ENCODE results near the gene KY.

DNA sequence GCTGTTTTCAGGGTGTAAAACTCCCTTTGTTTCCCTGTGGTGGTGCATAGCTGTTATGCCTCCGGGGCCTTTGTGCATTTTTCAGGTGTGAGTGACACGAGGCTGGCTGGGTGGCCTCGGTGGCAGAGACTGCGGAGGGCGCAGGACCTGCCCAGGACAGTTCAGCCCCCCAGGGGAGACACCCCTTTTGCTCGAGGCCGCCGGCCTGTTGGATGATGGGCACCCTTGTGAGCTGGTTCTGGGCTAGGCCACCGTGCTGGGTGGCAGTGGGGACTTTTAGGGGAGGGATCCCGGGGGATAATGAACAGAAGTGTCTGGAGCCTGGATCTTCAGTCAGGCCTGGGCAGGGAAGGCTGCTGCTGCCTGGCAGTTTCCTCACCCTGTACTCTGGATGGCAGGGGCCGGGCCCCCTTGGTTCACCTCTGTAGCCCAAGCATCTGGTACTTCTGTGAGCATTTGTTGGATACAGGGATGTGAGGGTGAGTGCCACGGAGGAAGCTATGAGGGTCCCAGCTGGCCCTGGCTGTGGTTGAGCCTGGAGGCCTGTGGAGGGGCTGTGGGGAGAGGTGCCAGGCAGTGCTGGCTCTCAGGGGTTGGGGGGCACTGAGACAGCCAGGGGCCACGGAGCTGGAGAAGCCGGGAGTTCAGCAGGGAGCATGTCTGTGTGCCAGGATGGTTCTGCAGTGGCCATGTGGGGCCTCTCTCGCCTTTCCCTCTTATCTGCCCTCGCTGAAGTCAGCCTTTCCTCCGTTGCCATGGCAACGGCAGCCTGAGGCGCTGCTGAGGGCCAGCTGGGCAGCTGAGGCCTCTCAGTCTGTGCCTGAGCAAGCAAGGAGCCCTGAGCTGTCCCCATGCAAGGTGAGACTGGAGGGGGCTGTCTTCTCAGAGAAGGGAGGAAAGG lies 49.0 kb downstream of the KY start:
- TF ChIP-seq, protein P1, sequence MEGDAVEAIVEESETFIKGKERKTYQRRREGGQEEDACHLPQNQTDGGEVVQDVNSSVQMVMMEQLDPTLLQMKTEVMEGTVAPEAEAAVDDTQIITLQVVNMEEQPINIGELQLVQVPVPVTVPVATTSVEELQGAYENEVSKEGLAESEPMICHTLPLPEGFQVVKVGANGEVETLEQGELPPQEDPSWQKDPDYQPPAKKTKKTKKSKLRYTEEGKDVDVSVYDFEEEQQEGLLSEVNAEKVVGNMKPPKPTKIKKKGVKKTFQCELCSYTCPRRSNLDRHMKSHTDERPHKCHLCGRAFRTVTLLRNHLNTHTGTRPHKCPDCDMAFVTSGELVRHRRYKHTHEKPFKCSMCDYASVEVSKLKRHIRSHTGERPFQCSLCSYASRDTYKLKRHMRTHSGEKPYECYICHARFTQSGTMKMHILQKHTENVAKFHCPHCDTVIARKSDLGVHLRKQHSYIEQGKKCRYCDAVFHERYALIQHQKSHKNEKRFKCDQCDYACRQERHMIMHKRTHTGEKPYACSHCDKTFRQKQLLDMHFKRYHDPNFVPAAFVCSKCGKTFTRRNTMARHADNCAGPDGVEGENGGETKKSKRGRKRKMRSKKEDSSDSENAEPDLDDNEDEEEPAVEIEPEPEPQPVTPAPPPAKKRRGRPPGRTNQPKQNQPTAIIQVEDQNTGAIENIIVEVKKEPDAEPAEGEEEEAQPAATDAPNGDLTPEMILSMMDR (IDR thresholded peaks at IDR 0.05), result no peak
- TF ChIP-seq POLR2A (IDR thresholded peaks at IDR 0.05), result no peak

Measured in adrenal gland (tissue), 5 donors.